Lower leg skin (tissue), 4 donors: ENCODE results near the gene EPB41L2. TPM values are rescaled to one million over a fixed set of nuclear protein-coding genes. Genes with fewer than 3 reads are reported as not detected.

Source experiments
- DNase-seq, 2 donors: peaks; one replicate each; pipeline ENCODE4 v3.0.0-alpha.2; 2019; ENCODE audit warnings: low spot score in 2 of 2
- H3K4me3 ChIP-seq: fragments of 200-600 bp; sonication (generic); 2 replicates; pipeline ENCODE4 v1.5.1; 2017; ENCODE audit warnings: mild to moderate bottlenecking, low read depth; ENCODE audit not compliant: poor library complexity, severe bottlenecking
- POLR2A ChIP-seq, 2 donors: fragments of 450-650 bp; IDR thresholded peaks; one replicate each; pipeline ENCODE4 v1.6.1; 2016 to 2017; ENCODE audit warnings: antibody characterized with exemption in 2 of 2, mild to moderate bottlenecking in 1 of 2, moderate library complexity in 1 of 2
- WGBS, 2 donors: methylation state at CpG; one replicate each; pipeline ENCODE4 v1.1.5; 2018; 5-methylcytosine and 5-hydroxymethylcytosine counted together
- intact Hi-C: fragments of 100-400 bp; cut with DNase I; formaldehyde crosslinking; loops from one replicate; pipeline ENCODE4 v1.15.0; 2023; ENCODE audit warnings: low total_unique reads
- total RNA-seq, 4 donors: library from RNA; depleted of rRNA; stranded (reverse); fragments of >200 nt; gene quantifications; one replicate each; pipeline ENCODE4 v1.1.0, GENCODE V29; 2016
- TF ChIP-seq, protein P1 (sequence below), 3 donors: fragments of 450-650 bp; IDR thresholded peaks; one replicate each; pipeline ENCODE4 v1.5.1; 2016; ENCODE audit warnings: antibody characterized with exemption in 3 of 3, mild to moderate bottlenecking in 3 of 3, moderate library complexity in 2 of 3

The EPB41L2 gene
- total RNA-seq, 4 donors from 2014 or later, result 8.6 to 19.4 (median 13.8) TPM

- DNase-seq, result no peak
- WGBS, 2 donors, result 82 to 83% methylated on average over 5 of the region's 5 CpGs
- intact Hi-C loops, result no loop called here
- no peak overlapping the region for H3K4me3 ChIP-seq
- TF ChIP-seq POLR2A (IDR thresholded peaks at IDR 0.05), result no peak
- TF ChIP-seq, protein P1, sequence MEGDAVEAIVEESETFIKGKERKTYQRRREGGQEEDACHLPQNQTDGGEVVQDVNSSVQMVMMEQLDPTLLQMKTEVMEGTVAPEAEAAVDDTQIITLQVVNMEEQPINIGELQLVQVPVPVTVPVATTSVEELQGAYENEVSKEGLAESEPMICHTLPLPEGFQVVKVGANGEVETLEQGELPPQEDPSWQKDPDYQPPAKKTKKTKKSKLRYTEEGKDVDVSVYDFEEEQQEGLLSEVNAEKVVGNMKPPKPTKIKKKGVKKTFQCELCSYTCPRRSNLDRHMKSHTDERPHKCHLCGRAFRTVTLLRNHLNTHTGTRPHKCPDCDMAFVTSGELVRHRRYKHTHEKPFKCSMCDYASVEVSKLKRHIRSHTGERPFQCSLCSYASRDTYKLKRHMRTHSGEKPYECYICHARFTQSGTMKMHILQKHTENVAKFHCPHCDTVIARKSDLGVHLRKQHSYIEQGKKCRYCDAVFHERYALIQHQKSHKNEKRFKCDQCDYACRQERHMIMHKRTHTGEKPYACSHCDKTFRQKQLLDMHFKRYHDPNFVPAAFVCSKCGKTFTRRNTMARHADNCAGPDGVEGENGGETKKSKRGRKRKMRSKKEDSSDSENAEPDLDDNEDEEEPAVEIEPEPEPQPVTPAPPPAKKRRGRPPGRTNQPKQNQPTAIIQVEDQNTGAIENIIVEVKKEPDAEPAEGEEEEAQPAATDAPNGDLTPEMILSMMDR (IDR thresholded peaks at IDR 0.05), result no peak
These were observed 237.9 kb downstream of the EPB41L2 start for GRCh38 chr6:130824978-130825694.

DNA sequence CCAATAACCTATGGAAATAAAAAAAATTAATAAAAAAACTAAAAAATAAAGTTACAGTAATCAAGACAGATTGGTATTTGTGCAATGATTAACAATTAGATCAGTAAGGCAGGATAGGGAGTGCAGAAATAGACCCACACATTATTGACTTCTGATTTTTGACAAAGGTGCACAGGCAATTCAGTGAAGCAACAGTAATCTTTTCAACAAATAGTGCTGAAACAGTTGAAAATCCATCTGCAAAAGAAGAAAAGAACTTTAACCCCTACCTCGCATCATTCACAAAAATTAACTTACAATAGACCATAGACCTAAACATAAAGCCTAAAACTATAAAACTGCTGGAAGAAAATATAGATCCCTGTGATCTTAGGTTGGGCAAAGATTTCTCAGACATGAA, 240.3 kb downstream of the EPB41L2 start:
- no peak for DNase-seq
- 87 to 92% methylated on average over 1 of the region's 1 CpG for WGBS, 2 donors
- TF ChIP-seq POLR2A (IDR thresholded peaks at IDR 0.05), result no peak
- TF ChIP-seq, protein P1 (IDR thresholded peaks at IDR 0.05), result no peak
- intact Hi-C loops, result no loop called here
- no peak overlapping the region for H3K4me3 ChIP-seq

GRCh38 chr6:130815200-130816071, 247.6 kb downstream of the EPB41L2 start:
- H3K4me3 ChIP-seq, result no peak overlapping the region
- no peak for TF ChIP-seq POLR2A (IDR thresholded peaks at IDR 0.05)
- TF ChIP-seq, protein P1 (IDR thresholded peaks at IDR 0.05), result no peak
- WGBS, 2 donors, result 86 to 89% methylated on average over 5 of the region's 5 CpGs
- intact Hi-C loops, result no loop called here
- DNase-seq, result no peak

DNA sequence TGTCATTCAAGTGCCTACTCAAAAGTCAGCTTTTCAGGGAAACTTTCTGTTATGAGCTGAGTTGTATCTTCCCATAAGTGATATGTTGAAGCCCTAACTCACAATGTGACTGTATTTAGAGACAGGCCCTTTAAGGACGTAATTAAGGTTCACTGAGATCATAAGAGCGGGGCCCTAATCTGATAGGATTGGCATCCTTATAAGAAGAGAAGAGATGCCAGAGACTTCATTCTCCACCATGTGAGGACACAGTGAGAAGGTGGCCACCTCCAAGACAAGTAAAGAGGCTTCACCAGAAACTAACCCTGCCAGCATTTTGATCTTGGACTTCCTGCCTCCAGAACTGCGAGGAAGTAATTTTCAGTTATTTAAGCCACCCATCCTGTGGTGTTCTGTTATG, 248.5 kb downstream of the EPB41L2 start:
- WGBS, 2 donors, result 93 to 95% methylated on average over 3 of the region's 3 CpGs

GRCh38 chr6:130811932-130812331, 251.1 kb downstream of the EPB41L2 start:
- no peak for DNase-seq
- 93 to 94% methylated on average over 5 of the region's 5 CpGs for WGBS, 2 donors
- intact Hi-C loops, result no loop called here
- TF ChIP-seq, protein P1 (IDR thresholded peaks at IDR 0.05), result no peak
- TF ChIP-seq POLR2A (IDR thresholded peaks at IDR 0.05), result no peak
- no peak overlapping the region for H3K4me3 ChIP-seq

More for the DNA sequence above, 248.5 kb downstream of the EPB41L2 start:
- no peak for DNase-seq
- no peak overlapping the region for H3K4me3 ChIP-seq
- TF ChIP-seq, protein P1 (IDR thresholded peaks at IDR 0.05), result no peak
- TF ChIP-seq POLR2A (IDR thresholded peaks at IDR 0.05), result no peak
- intact Hi-C loops, result no loop called here
